Ovary (tissue), 3 donors: ENCODE results near the gene VIPAS39.

Source experiments
- EP300 ChIP-seq: sonication (generic); formaldehyde crosslinking; IDR thresholded peaks from one replicate; pipeline ENCODE4 v1.6.1; 2017; ENCODE audit warnings: antibody characterized with exemption
- POLR2A ChIP-seq: fragments of 450-650 bp; IDR thresholded peaks from one replicate; pipeline ENCODE4 v1.6.1; 2017; ENCODE audit warnings: antibody characterized with exemption, mild to moderate bottlenecking, moderate library complexity
- TF ChIP-seq, protein P1 (sequence below), 3 donors: fragments of 450-650 bp in 2 of 3; fragments of 200-600 bp in 1 of 3; IDR thresholded peaks; one replicate each; pipeline versions ENCODE4 v1.5.1 to v1.8.0; 2016 to 2022; ENCODE audit warnings: antibody characterized with exemption in 3 of 3, mild to moderate bottlenecking in 1 of 3
- donor health status: DM: no; HTN: no; CAD: no.

GRCh38 chr14:77421201-77421600 is 36.2 kb downstream of the VIPAS39 start:
- TF ChIP-seq POLR2A (no peak), EP300 (no peak)
- TF ChIP-seq, protein P1, sequence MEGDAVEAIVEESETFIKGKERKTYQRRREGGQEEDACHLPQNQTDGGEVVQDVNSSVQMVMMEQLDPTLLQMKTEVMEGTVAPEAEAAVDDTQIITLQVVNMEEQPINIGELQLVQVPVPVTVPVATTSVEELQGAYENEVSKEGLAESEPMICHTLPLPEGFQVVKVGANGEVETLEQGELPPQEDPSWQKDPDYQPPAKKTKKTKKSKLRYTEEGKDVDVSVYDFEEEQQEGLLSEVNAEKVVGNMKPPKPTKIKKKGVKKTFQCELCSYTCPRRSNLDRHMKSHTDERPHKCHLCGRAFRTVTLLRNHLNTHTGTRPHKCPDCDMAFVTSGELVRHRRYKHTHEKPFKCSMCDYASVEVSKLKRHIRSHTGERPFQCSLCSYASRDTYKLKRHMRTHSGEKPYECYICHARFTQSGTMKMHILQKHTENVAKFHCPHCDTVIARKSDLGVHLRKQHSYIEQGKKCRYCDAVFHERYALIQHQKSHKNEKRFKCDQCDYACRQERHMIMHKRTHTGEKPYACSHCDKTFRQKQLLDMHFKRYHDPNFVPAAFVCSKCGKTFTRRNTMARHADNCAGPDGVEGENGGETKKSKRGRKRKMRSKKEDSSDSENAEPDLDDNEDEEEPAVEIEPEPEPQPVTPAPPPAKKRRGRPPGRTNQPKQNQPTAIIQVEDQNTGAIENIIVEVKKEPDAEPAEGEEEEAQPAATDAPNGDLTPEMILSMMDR (IDR thresholded peaks at IDR 0.05) = no peak
